Osteocyte (in vitro differentiated cells): ENCODE measurements around the gene REXO4. TPM values are rescaled to one million over a fixed set of nuclear protein-coding genes. Genes with fewer than 3 reads are reported as not detected.
A peak's percentile ranks its signal among the peaks of the same experiment; 100 is the strongest.

Experiments used
- DNase-seq: peaks from one replicate; pipeline ENCODE4 v3.0.0; 2021; ENCODE audit warnings: mixed read lengths; ENCODE audit not compliant: unreplicated experiment; ENCODE audit errors: extremely low spot score
- H3K27ac Mint-ChIP-seq: one replicate; pipeline ENCODE4 v1.8.0; 2021; ENCODE audit warnings: mild to moderate bottlenecking, mixed read lengths; ENCODE audit not compliant: unreplicated experiment
- H3K27me3 Mint-ChIP-seq: one replicate; pipeline ENCODE4 v1.8.0; 2021; ENCODE audit warnings: mixed read lengths; ENCODE audit not compliant: unreplicated experiment
- H3K36me3 Mint-ChIP-seq: one replicate; pipeline ENCODE4 v1.8.0; 2021; ENCODE audit warnings: mixed read lengths; ENCODE audit not compliant: unreplicated experiment
- H3K4me1 Mint-ChIP-seq: one replicate; pipeline ENCODE4 v1.8.0; 2021; ENCODE audit warnings: mixed read lengths; ENCODE audit not compliant: unreplicated experiment
- H3K4me3 Mint-ChIP-seq: one replicate; pipeline ENCODE4 v1.8.0; 2021; ENCODE audit warnings: mild to moderate bottlenecking, moderate library complexity, mixed read lengths; ENCODE audit not compliant: unreplicated experiment
- H3K9me3 Mint-ChIP-seq: one replicate; pipeline ENCODE4 v1.8.0; 2021; ENCODE audit warnings: mixed read lengths; ENCODE audit not compliant: unreplicated experiment
- total RNA-seq: library from RNA; stranded (reverse); gene quantifications from 2 replicates; pipeline ENCODE4 v1.2.1, GENCODE V29; 2021
- TF ChIP-seq, protein P1 (sequence below): fragments of 200-600 bp; sonication (generic); IDR thresholded peaks from 2 replicates; pipeline ENCODE4 v1.5.0; 2021; ENCODE audit warnings: antibody characterized with exemption, mild to moderate bottlenecking, moderate library complexity

REXO4 gene
- total RNA-seq, 1 donor from 2014 or later, result 22.2 TPM

DNA sequence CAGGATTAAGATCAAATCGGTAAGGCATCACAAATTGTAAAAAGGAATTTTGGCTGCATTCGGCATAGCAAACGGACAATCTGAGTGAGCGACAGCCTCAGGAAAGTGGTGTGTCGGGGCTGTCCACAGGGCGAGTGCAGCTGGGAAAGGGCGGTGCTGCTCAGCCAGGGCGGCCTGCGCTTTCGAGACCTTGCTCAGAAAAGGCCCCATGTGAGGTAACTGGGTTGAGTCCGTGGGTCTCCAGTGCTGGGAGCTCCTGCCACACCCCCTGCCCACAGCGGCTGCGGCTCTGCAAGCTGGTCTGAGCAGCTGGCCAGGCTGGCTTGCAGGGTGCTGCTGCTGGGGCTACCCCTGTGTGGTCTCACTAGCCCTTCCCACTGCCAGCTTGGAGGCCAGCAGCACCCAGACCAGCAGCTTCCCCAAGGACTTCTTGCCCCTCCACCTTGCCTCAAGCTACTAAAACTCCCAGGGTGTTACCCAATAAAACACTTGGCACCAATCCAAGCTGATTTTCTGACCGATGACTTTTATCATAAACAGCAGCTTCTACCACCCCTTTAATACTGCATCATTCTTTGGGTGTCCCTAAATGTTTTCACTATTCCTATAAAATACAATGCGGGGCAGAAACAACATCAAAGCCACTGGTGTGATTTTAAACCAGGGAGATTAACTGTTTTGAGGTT is 55.3 kb downstream of the REXO4 start:
- Mint-ChIP-seq H3K4me1 (peaks cover 13% of the 10 kb centered on the region), H3K27ac (no peak overlapping the region), H3K27me3 (no peaks in the 10 kb centered on the region), H3K4me3 (no peak overlapping the region), H3K9me3 (no peaks in the 10 kb centered on the region), H3K36me3 (peaks cover 37% of the 10 kb centered on the region)
- TF ChIP-seq, protein P1, sequence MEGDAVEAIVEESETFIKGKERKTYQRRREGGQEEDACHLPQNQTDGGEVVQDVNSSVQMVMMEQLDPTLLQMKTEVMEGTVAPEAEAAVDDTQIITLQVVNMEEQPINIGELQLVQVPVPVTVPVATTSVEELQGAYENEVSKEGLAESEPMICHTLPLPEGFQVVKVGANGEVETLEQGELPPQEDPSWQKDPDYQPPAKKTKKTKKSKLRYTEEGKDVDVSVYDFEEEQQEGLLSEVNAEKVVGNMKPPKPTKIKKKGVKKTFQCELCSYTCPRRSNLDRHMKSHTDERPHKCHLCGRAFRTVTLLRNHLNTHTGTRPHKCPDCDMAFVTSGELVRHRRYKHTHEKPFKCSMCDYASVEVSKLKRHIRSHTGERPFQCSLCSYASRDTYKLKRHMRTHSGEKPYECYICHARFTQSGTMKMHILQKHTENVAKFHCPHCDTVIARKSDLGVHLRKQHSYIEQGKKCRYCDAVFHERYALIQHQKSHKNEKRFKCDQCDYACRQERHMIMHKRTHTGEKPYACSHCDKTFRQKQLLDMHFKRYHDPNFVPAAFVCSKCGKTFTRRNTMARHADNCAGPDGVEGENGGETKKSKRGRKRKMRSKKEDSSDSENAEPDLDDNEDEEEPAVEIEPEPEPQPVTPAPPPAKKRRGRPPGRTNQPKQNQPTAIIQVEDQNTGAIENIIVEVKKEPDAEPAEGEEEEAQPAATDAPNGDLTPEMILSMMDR, result no peak
- DNase-seq, result no peak

DNA sequence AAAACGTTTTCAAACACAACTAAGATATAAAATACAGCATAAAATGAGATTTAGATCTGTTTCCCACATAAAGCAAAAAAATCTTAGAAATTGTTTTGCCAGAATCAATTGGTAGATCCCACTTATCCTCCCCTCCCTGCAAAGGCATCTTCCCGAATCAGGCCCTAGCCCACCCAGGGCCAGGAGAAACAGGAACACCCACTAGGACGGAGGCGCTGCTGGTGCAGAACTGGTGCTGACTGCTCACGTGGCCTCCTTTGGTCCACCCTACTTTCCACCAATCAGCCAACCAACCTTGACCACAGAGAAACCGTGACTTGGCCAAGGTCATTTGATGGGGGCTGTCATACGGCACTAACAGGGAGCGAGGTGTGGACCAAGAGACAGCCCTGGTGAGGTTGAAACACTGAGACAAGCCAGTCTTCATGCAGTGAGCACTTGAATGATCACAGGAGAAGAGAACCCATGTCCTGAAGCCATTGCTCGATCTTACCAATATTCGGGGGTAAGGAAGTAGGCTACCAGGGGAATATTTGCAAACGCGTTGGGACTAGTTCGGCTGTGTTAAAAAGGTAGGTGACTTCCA is 56.2 kb downstream of the REXO4 start:
- Mint-ChIP-seq H3K9me3 (no peaks in the 10 kb centered on the region), H3K27ac (no peak overlapping the region), H3K4me1 (peaks cover 19% of the 10 kb centered on the region), H3K36me3 (peaks cover 37% of the 10 kb centered on the region), H3K27me3 (no peaks in the 10 kb centered on the region), H3K4me3 (no peak overlapping the region)
- TF ChIP-seq, protein P1, result no peak
- no peak for DNase-seq

DNA sequence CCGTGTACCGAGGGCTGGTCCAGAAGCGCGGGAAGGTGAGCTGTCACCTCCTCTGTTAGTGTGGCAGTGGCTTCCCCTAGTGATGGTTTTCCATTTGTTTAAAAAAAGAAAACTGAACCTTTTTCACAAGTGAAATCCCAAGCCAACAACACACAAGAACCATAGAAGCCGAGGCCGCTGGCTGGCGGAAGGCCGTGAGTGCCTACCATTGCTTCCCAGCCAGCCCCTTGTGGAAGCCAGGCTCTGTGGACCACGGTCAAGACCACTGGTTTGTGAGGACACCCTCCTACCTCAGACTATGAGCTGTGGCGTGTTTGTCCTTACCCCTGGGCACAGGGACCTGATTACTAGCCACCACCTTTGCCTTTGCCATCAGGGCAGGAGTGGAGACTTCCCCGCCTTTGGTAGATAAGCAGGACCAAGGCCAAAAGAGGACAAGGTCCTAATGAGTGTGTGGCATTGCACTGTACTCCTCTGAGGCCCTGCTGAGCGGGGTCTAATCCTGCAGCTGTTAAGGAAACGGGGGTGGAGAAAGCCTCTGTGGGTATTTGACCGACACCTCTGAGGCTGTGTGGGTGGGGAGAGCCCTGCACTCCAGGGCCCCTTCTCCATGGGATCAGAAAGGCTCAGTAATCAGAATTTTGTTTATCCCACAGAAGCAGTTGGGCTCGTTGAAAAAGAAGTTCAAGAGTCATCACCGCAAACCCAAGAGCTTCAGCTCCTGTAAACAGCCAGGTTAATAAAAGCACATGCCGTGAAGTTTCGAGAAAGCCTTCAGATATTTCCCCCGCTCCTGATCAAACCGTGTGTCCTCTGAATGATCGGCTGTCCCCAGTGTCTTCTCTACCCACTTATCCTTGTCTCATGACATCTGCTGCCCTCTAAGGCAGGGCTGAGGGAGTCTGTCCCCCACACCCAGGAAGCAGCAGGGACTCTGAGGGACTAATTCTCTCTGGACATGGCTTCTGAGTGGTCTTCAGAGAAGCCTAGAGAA is 57.1 kb downstream of the REXO4 start:
- peaks cover 30% of the 10 kb centered on the region for H3K36me3 Mint-ChIP-seq
- H3K4me3 Mint-ChIP-seq, result no peak overlapping the region
- DNase-seq, result no peak
- H3K9me3 Mint-ChIP-seq, result no peaks in the 10 kb centered on the region
- no peaks in the 10 kb centered on the region for H3K27me3 Mint-ChIP-seq
- no peak overlapping the region for H3K27ac Mint-ChIP-seq
- H3K4me1 Mint-ChIP-seq, result peaks cover 23% of the 10 kb centered on the region
- TF ChIP-seq, protein P1, result no peak

DNA sequence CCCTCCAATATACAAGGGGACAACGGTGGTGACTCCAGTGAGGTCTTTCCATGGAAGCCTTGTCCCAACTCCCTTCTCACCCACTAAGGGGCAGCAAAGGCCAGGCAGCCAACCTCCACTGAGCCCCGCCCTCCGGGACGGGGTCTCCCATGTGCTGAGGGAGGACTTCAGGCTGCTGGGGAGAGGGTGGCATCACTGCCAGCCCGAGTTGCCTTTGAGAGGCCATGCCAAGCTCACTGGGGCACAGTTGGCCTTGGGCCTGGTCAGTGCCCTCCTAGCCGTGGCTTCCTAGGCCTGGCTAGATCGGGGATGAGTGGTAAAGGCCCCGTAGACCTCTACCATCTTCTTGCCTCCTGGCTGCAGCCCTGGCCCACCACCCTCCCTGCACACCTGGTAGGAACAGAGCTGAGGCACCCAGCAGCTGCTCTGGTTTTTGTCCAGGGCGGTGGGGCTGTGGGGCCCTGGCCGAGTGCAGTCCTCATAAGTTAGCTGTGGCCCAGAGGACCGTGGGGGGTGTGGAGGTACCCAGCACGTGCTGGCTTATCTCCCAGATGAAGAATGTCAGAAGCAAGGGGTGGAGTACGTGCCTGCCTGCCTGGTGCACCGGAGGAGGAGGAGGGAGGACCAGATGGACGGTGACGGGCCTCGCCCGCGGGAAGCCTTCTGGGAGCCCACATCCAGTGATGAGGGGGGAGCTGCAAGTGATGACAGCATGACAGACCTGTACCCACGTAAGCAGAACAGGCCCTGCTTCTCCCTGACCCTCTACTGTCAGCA is 58.2 kb downstream of the REXO4 start:
- Mint-ChIP-seq H3K36me3 (peaks cover 24% of the 10 kb centered on the region), H3K4me1 (peaks cover 31% of the 10 kb centered on the region), H3K27ac (no peak overlapping the region), H3K4me3 (peak overlapping the region; percentile 4), H3K9me3 (no peaks in the 10 kb centered on the region), H3K27me3 (no peaks in the 10 kb centered on the region)
- no peak for DNase-seq
- TF ChIP-seq, protein P1, result peak; percentile 30
